K562 (cell line): ENCODE data around the gene BNIP1. TPM values are rescaled to one million over a fixed set of nuclear protein-coding genes. Genes with fewer than 3 reads are reported as not detected.
A peak's percentile ranks its signal among the peaks of the same experiment; 100 is the strongest.

Source experiments
- BCOR ChIP-seq: fragments of 450-650 bp; IDR thresholded peaks from 2 replicates; pipeline ENCODE4 v1.6.1; 2016
- BMI1 ChIP-seq: fragments of 150-350 bp; IDR thresholded peaks from 2 replicates; pipeline ENCODE4 v1.6.1; 2014; ENCODE audit warnings: low read length
- CBX5 ChIP-seq: IDR thresholded peaks from 2 replicates; pipeline ENCODE4 v1.6.1; 2014; ENCODE audit warnings: low read depth, borderline replicate concordance
- EHMT2 ChIP-seq: fragments of 450-650 bp; IDR thresholded peaks from 2 replicates; pipeline ENCODE4 v1.6.1; 2018; ENCODE audit warnings: antibody characterized with exemption
- GATAD2A ChIP-seq: fragments of 450-650 bp; IDR thresholded peaks from 2 replicates; pipeline ENCODE4 v1.6.1; 2017
- JUND ChIP-seq, 2 experiments: IDR thresholded peaks; 2 replicates in 1 of 2; 3 replicates in 1 of 2; pipeline ENCODE4 v1.6.1; 2011; ENCODE audit warnings: borderline replicate concordance in 2 of 2, low read depth in 2 of 2, low read length in 2 of 2, improper control_type of control experiment in 1 of 2, missing biosample characterization in 1 of 2, missing genetic modification characterization in 1 of 2, missing genetic modification reagents in 1 of 2
- MEIS2 ChIP-seq: fragments of 450-650 bp; IDR thresholded peaks from 2 replicates; pipeline ENCODE4 v1.6.1; 2014; ENCODE audit warnings: mild to moderate bottlenecking; ENCODE audit not compliant: partially characterized antibody
- MLX ChIP-seq, 2 experiments: fragments of 450-650 bp in 1 of 2; sonication (generic) in 1 of 2; formaldehyde crosslinking; conservative IDR thresholded peaks; 2 replicates each; pipeline versions ENCODE4 v1.4.0 to v1.8.1; 2020 to 2022; ENCODE audit warnings: mild to moderate bottlenecking in 1 of 2, missing genetic modification reagents in 1 of 2
- NEUROD1 ChIP-seq: fragments of 150-350 bp; IDR thresholded peaks from 2 replicates; pipeline ENCODE4 v1.6.1; 2014; ENCODE audit warnings: borderline replicate concordance, low read length, low read depth; ENCODE audit not compliant: partially characterized antibody
- NR0B1 ChIP-seq: fragments of 450-650 bp; IDR thresholded peaks from one replicate; pipeline ENCODE4 v1.6.1; 2018; ENCODE audit warnings: mild to moderate bottlenecking, moderate library complexity; ENCODE audit not compliant: partially characterized antibody
- PHF8 ChIP-seq: fragments of 200-600 bp; sonication (generic); IDR thresholded peaks from 2 replicates; pipeline ENCODE4 v1.6.1; 2012; ENCODE audit warnings: mixed run types, mild to moderate bottlenecking, inconsistent platforms, low read length, moderate library complexity, borderline replicate concordance
- PPARD ChIP-seq: fragments of 250-450 bp; sonication (Bioruptor Pico); IDR thresholded peaks from 2 replicates; pipeline ENCODE4 v1.8.0; 2022; ENCODE audit warnings: inconsistent platforms, mild to moderate bottlenecking, moderate library complexity
- SMAD2 ChIP-seq: fragments of 150-350 bp; IDR thresholded peaks from 2 replicates; pipeline ENCODE4 v1.6.1; 2014; ENCODE audit warnings: low read depth, mild to moderate bottlenecking, low read length
- TFE3 ChIP-seq: fragments of 450-650 bp; formaldehyde crosslinking; IDR thresholded peaks from 2 replicates; pipeline ENCODE4 v1.4.0; 2020; ENCODE audit warnings: mild to moderate bottlenecking, mixed read lengths
- U2AF2 ChIP-seq: fragments of 200-400 bp; formaldehyde crosslinking; optimal IDR thresholded peaks from 2 replicates; pipeline ENCODE3; 2017; ENCODE audit warnings: low read depth, mild to moderate bottlenecking, low read length
- polyA plus RNA-seq, 8 experiments: library from polyadenylated mRNA; depleted of rRNA in 4 of 8; stranded (reverse) in 5 of 8; unstranded in 3 of 8; fragments of >200 nt; fragmentation: Nextera tagmentation in 2 of 8; fragmentation: Illumina TruSeq in 1 of 8; extraction: Ambion mirVana in 2 of 8; extraction: Trizol in 1 of 8; gene quantifications; 2 replicates each; pipeline versions ENCODE4 v1.2.1 to v1.2.3, GENCODE V29; 2011 to 2014; ENCODE audit warnings: inconsistent platforms in 1 of 8, missing spikeins in 1 of 8
- total RNA-seq, 7 experiments: library from RNA; depleted of rRNA in 6 of 7; stranded (reverse); fragments of >200 nt in 6 of 7; fragmentation: Illumina TruSeq in 2 of 7; extraction: Trizol in 2 of 7; gene quantifications; 2 replicates each; pipeline versions ENCODE4 v1.2.1 to v1.2.3, GENCODE V29; 2011 to 2021; ENCODE audit warnings: low replicate concordance in 1 of 7
- TF ChIP-seq, protein P1 (sequence below): sonication (generic); formaldehyde crosslinking; IDR thresholded peaks from 2 replicates; pipeline ENCODE4 v1.9.0; 2022; ENCODE audit warnings: mild to moderate bottlenecking, missing genetic modification reagents
- TF ChIP-seq, protein P2 (sequence below): sonication (generic); formaldehyde crosslinking; IDR thresholded peaks from 2 replicates; pipeline ENCODE4 v1.8.1; 2023; ENCODE audit warnings: mild to moderate bottlenecking, missing genetic modification reagents
- TF ChIP-seq, protein P3 (sequence below): sonication (generic); formaldehyde crosslinking; IDR thresholded peaks from 2 replicates; pipeline ENCODE4 v1.5.0; 2020; ENCODE audit warnings: missing genetic modification reagents

Gene BNIP1
- total and polyA plus RNA-seq, 9 of the 15 experiments (the other 6 are each of a cell fraction or from before 2014, with no cell fraction given): 18.8 to 65.0 (median 26.2) TPM

DNA sequence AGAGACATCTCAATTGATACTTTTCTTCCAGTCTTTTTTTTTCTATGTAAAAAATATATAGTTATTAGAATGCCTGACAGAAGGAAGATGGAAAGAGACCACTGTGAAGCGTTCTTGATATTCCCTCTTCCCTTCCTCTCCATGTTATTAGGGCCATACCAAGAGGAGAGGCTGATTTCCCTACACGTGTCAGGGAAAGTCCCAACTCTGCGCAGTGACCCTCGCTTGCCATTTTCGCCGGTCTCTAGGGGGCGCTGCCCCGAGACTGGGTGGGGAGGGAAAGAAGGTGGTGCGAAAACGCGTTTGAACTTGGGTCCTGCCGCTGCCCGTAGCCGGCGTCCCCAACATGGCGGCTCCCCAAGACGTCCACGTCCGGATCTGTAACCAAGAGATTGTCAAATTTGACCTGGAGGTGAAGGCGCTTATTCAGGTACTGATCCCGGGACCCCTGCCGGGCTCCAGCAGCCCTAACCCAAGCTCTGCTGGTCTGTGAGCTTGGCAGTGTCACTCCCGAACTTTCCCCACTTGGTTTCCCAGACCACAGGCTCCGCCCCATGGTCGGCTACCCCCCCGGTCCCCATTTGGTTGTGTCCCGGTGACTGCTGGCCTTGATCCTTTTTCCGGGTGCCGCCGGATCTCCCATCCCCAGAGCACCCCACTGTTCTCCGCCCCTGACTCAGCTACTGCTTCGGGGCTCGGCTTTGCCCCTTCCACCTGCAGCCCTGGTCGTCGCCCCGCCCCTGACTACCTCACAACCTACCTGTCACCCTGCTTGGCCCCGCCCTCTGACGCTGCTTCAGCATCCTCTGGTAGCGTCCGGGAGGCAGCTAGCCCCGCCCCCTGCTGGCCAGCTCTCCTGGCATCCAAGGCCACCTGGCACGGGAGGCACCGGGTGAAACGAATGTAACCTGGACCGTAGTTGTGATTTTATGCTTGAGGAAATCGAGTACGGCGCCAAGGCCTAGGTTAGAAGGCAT lies at the start of gene BNIP1 (continued):
- TF ChIP-seq, protein P1, sequence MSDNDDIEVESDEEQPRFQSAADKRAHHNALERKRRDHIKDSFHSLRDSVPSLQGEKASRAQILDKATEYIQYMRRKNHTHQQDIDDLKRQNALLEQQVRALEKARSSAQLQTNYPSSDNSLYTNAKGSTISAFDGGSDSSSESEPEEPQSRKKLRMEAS (CRISPR knock-in tag): peak; percentile 74
- TF ChIP-seq, protein P2, sequence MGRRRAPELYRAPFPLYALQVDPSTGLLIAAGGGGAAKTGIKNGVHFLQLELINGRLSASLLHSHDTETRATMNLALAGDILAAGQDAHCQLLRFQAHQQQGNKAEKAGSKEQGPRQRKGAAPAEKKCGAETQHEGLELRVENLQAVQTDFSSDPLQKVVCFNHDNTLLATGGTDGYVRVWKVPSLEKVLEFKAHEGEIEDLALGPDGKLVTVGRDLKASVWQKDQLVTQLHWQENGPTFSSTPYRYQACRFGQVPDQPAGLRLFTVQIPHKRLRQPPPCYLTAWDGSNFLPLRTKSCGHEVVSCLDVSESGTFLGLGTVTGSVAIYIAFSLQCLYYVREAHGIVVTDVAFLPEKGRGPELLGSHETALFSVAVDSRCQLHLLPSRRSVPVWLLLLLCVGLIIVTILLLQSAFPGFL (CRISPR knock-in tag): no peak
- TF ChIP-seq TFE3 (CRISPR knock-in tag) (no peak), PPARD (CRISPR knock-in tag) (no peak), PHF8 (peak; percentile 89; the same call in 1 of the 2 replicates), BCOR (peak; percentile 53), MEIS2 (no peak), MLX (CRISPR knock-in tag; conservative IDR thresholded peaks at IDR 0.05) (no peak), U2AF2 (no peak), CBX5 (no peak; the same call in 1 of the 2 replicates), GATAD2A (peak; percentile 59; the same call in 1 of the 2 replicates), BMI1 (no peak), SMAD2 (no peak), JUND (IDR thresholded peaks at IDR 0.05; ENCODE audit: borderline replicate concordance, low read depth, low read length) (peak; percentile 76), JUND (tag; IDR thresholded peaks at IDR 0.05; ENCODE audit: borderline replicate concordance, low read depth, low read length) (peak; percentile 45; the same call in 1 of the 3 replicates), EHMT2 (no peak; the same call in 1 of the 2 replicates), NR0B1 (no peak), NEUROD1 (peak; percentile 87)
- TF ChIP-seq, protein P3, sequence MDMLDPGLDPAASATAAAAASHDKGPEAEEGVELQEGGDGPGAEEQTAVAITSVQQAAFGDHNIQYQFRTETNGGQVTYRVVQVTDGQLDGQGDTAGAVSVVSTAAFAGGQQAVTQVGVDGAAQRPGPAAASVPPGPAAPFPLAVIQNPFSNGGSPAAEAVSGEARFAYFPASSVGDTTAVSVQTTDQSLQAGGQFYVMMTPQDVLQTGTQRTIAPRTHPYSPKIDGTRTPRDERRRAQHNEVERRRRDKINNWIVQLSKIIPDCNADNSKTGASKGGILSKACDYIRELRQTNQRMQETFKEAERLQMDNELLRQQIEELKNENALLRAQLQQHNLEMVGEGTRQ (CRISPR knock-in tag): no peak
